HG03103 (cell line): ENCODE results near the gene KRT78.

Experiments used
- ATAC-seq: cut with Tn5 transposase; IDR thresholded peaks from one replicate; pipeline ENCODE4 v1.9.1; 2021; ENCODE audit warnings: low read depth; ENCODE audit not compliant: unreplicated experiment

The KRT78 gene

GRCh38 chr12:52826611-52827498, 21.9 kb downstream of the KRT78 start:
- no peak for ATAC-seq

- ATAC-seq, result no peak
These were observed 22.8 kb downstream of the KRT78 start for GRCh38 chr12:52825961-52826360.

DNA sequence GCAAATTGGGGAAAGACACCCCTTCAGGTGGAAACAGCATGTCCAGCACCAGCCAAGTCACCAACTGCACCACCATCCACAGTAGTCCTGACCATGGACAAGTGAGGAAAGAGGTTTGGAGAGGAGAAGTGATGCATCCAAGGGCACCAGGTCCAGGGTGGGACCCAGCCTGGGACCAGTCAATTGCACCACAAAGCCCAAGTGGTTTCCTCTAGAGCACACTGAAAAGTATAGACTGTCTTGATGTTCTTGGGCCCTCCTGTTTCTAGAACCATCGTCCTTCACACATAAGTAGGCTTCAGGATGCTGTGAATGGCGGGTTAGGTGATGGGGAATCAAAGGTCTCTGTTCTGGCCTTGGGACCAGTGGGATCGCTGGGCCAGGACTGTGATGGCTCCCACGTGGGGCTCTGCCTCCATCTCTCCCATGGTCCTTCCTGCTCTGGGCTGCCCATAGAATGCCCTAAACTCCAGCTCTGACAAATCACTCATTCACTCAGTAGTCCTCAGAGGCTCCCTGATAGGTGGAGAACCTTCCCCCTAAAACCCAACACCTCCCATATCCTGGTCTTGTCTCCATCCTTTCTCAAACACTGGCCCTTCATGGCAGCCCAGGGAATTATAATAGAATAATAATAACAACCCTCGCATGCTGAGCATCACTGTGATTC, 23.9 kb downstream of the KRT78 start:
- no peak for ATAC-seq

GRCh38 chr12:52823761-52824450, 24.9 kb downstream of the KRT78 start:
- no peak for ATAC-seq

DNA sequence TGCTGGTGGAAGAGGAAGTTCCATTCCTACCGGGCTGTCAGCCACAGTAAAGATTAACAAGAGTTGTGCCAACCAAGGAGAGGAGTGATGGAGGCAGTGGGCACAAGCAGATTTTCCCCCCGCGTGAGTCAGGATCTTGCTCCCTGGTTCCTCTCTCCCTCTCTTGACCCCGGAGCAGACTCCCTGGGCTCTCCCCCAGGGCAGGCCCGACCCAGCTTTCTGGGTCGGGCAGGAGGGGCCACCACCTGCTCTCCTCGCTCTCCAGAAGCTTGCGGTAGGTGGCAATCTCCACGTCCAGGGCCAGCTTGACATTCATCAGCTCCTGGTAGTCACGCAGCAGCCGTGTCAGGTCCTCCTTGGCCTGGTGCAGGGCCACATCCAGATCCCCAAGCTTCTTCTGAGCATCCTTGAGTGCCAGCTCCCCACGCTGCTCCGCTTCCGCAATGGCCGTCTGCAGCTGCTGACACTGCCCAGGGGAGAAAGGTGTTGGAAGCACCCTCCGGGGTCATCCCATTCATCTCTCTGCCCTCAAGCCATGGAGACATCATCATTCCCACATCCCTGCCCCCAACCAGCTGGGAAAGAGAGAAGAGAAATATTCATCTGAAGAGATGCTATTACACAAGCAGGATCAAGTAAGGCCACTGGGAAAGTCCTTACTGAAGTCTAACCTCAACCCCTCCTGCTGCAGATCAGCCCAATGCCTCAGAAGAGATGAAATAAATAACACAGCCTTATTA, 25.9 kb downstream of the KRT78 start:
- ATAC-seq, result no peak

DNA sequence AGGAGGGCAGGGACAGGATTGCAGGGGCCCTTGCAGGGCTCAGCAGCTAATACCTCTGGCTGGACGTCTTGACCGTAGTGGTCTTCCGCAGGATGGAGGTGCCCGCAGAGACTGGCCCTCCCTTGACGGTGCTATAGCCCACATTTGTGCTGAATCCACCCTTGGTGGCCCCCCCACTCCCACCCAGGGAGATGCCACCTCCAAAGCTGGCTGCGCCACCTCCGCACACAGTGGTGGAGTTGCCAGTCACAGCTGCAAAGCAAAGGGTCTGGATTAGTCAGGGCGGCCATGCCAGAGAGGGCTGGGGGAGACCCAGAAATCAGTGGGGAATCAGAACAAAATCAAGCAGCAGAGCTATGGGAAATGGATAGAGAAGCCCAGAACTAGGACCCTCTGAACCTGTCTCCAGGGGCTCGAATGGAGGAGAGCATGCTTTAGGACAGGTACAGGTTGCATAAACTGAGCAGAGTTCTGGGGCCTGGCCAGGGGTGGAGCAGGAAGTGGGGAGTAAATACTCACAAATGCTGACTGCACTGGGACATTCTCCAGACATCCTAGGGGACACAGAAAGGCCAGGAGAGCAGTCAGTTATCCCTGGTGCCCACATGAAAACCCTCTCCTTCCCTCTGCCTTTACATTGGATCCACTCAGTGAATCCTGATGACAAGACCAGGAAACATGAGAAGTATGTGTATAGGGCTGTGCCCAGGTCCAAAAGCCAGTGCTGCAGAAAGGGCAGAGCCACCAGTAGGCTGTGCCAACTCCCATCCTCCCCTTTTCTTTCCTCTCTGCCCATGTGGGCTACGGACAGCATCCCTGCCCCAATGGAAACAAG, 26.8 kb downstream of the KRT78 start:
- no peak for ATAC-seq

- ATAC-seq, result no peak
These were observed 27.6 kb downstream of the KRT78 start for GRCh38 chr12:52821071-52821730.

GRCh38 chr12:52820521-52820920, 28.3 kb downstream of the KRT78 start:
- no peak for ATAC-seq

GRCh38 chr12:52819731-52820510, 28.9 kb downstream of the KRT78 start:
- ATAC-seq, result no peak

GRCh38 chr12:52818887-52819420, 29.8 kb downstream of the KRT78 start:
- no peak for ATAC-seq

DNA sequence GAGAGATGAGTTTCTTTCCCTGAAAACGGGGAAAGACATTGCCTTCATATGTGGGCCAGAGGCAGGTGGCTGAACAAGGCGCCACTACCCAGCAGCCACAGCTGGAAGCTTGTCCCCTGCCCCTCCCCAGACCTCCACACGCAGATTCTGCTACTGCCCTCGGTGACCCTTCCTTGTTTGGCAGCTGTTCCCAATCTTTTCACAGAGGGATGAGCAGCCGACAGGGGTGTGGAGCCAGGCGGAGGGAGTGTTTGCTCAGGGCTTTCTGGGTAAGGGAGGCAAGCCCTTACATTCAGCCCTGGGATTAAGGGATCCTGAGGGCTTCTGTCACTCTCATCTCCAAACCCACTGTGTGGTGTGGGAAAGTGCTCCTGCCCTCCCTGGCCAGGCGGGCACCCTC, 30.4 kb downstream of the KRT78 start:
- ATAC-seq, result no peak

DNA sequence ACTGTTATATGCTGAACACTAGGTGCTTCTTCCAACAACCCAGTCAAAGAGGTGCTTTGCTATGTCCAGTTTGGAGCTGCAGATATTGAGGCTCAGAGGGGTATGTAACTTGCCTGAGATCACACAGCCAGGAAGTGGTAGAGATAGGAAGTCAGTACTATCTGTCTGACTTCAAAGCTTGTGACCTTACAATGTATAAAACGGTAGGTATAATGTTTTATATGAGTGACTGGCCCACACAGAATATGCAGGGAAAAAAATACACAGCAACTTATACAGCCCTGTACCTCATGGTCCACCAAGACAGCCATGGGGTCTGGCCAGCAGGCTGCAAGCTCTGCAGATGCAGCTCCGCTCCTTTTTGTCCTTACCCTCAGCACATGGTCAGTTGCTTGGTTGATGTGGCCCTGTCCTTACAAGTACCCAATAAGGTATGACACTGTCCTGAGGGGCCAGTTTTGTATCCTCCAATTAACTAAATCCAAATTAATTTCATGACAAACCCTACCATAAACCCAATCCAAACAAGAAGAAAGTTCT, 31.0 kb downstream of the KRT78 start:
- ATAC-seq, result no peak

DNA sequence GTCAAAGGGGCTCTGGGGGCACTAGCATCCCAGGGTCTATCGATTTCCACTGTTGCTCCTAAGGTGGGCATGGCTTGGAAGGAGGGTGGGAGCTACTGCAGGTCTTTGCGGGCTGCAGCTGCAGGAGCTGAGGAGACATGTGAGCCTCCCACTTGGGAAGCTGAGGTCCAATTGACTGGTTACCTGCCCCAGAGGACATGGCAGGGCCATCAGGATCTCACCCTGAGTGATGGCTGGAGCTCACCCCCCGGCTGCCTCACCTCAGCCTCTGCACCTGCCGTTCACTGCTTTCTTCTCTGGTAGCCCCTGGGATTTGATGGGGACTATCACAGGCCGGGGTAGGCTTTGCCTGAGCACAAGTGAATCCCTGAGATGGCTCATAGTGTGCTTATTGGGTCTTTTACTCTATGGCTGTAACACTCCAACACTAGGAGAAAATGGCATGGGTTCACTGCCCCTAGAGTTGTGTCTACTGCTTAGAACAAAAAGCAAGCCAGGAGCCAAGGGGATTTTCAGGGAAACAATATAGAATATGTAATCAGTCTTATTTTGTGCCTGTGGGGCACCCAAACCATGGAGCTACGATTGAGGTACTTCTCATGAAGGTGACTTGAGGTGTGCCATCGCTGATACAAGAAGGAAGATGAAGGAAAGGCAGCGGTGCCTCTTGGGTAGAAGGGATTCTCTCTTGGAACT, 31.6 kb downstream of the KRT78 start:
- no peak for ATAC-seq

DNA sequence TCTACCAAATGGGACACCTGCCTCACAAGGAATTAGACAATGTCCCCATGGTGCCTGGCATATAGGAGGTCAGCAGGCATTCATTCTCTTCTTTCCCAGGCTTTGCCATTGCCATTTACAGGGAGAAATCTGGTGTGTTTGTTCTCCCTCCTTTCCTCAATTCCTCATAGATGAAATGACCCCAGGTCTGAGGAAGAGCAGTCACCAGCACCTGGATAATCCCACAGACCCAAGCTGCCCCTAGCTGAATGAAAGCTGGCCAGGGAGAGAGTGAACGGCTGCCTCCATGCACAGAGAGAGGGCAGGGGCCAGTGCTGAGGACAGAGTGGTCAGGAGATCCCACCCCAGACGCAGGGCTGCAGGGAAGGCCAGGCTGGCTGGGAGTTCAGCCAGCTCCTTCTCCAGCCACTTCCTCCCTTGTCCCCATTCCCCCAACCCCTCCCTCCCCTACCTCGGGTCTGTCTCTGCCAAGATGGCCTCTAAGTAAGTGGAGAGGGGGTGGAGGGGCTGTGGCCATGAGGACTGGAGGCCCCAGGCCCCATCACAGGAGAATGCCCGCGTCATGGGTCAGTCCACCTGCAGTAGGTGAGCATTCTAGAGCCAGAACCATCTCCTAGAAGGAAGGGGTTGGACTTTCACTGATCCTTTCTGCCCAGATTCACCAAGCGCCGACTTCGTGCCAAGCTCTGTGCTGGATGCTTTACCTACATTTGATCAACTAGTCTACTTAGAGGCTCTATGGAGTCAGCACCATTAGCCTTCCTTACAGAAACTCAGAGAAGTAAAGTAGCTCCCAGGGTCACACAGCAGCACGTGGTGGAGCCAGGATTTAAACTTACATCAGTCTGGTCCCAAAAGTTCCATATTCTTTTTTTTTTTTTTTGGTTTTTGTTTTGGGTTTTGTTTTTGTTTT, 32.9 kb downstream of the KRT78 start:
- no peak for ATAC-seq

GRCh38 chr12:52815161-52815560, 33.6 kb downstream of the KRT78 start:
- ATAC-seq, result no peak

GRCh38 chr12:52814710-52815155, 34.1 kb downstream of the KRT78 start:
- no peak for ATAC-seq
